ENCODE data around the gene TRPM4. TPM values are rescaled to one million over a fixed set of nuclear protein-coding genes. Genes with fewer than 3 reads are reported as not detected.

The TRPM4 gene
- total and polyA plus RNA-seq, 4 donors: 8.1 to 31.2 (median 13.2) TPM

DNA sequence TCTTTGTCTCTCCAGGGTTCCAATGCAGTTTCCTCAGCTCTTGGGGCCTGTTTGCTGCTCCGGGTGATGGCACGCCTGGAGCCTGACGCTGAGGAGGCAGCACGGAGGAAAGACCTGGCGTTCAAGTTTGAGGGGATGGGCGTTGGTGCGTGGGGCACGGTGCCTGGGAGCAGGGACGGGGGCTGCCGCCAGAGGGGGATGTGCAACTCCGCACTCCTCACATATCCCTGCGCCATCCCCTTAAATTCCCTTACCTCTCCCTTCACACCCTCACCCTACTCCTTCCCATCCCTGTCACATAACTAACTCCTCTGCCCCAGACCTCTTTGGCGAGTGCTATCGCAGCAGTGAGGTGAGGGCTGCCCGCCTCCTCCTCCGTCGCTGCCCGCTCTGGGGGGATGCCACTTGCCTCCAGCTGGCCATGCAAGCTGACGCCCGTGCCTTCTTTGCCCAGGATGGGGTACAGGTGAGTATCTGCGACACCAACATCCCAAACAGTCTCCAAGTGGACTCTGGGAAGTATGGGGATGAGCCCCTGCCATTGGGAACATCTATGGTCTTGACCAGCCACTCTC lies 31.1 kb downstream of the TRPM4 start:
- Histone ChIP-seq H3K9me3 (ENCODE audit: control insufficient read depth in 4 of 4, low read length in 3 of 4) (no peaks in the 10 kb centered on the region), H3K36me3 (ENCODE audit: control insufficient read depth in 4 of 4, insufficient read depth in 3 of 4, low read depth in 1 of 4, low read length in 3 of 4) (peaks cover 0 to 3% (median 0%) of the 10 kb centered on the region in 4 donors), H3K27ac (ENCODE audit: low read depth in 1 of 2, low read length in 2 of 2) (no peak overlapping the region), H3K4me1 (ENCODE audit: control insufficient read depth in 4 of 4, insufficient read depth in 4 of 4, low read length in 3 of 4) (no peaks in the 10 kb centered on the region), H3K4me3 (ENCODE audit: low read depth in 1 of 3, low read length in 3 of 3) (no peak overlapping the region), H3K27me3 (ENCODE audit: control insufficient read depth in 4 of 4, insufficient read depth in 4 of 4, low read length in 3 of 4) (no peaks in the 10 kb centered on the region), H3K9ac (ENCODE audit: low read depth in 1 of 2, low read length in 2 of 2) (no peak overlapping the region)
- WGBS: 86% methylated on average over 21 of the region's 21 CpGs
- no peak for DNase-seq (ENCODE audit: low spot score)
- TF ChIP-seq, protein P1, sequence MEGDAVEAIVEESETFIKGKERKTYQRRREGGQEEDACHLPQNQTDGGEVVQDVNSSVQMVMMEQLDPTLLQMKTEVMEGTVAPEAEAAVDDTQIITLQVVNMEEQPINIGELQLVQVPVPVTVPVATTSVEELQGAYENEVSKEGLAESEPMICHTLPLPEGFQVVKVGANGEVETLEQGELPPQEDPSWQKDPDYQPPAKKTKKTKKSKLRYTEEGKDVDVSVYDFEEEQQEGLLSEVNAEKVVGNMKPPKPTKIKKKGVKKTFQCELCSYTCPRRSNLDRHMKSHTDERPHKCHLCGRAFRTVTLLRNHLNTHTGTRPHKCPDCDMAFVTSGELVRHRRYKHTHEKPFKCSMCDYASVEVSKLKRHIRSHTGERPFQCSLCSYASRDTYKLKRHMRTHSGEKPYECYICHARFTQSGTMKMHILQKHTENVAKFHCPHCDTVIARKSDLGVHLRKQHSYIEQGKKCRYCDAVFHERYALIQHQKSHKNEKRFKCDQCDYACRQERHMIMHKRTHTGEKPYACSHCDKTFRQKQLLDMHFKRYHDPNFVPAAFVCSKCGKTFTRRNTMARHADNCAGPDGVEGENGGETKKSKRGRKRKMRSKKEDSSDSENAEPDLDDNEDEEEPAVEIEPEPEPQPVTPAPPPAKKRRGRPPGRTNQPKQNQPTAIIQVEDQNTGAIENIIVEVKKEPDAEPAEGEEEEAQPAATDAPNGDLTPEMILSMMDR (IDR thresholded peaks at IDR 0.05; ENCODE audit: low read depth, low read length, missing input control): no peak
- TF ChIP-seq NR2F2 (IDR thresholded peaks at IDR 0.05): no peak
- TF ChIP-seq HNF4G (IDR thresholded peaks at IDR 0.05): no peak
- TF ChIP-seq, protein P2, sequence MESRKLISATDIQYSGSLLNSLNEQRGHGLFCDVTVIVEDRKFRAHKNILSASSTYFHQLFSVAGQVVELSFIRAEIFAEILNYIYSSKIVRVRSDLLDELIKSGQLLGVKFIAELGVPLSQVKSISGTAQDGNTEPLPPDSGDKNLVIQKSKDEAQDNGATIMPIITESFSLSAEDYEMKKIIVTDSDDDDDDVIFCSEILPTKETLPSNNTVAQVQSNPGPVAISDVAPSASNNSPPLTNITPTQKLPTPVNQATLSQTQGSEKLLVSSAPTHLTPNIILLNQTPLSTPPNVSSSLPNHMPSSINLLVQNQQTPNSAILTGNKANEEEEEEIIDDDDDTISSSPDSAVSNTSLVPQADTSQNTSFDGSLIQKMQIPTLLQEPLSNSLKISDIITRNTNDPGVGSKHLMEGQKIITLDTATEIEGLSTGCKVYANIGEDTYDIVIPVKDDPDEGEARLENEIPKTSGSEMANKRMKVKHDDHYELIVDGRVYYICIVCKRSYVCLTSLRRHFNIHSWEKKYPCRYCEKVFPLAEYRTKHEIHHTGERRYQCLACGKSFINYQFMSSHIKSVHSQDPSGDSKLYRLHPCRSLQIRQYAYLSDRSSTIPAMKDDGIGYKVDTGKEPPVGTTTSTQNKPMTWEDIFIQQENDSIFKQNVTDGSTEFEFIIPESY (IDR thresholded peaks at IDR 0.05): no peak
- no peak for TF ChIP-seq RXRA (IDR thresholded peaks at IDR 0.05)
- TF ChIP-seq SP1 (IDR thresholded peaks at IDR 0.05): no peak
- TF ChIP-seq FOXA1 (IDR thresholded peaks at IDR 0.05): no peak
- no peak for TF ChIP-seq TAF1 (conservative IDR thresholded peaks at IDR 0.05)
- TF ChIP-seq, protein P3, sequence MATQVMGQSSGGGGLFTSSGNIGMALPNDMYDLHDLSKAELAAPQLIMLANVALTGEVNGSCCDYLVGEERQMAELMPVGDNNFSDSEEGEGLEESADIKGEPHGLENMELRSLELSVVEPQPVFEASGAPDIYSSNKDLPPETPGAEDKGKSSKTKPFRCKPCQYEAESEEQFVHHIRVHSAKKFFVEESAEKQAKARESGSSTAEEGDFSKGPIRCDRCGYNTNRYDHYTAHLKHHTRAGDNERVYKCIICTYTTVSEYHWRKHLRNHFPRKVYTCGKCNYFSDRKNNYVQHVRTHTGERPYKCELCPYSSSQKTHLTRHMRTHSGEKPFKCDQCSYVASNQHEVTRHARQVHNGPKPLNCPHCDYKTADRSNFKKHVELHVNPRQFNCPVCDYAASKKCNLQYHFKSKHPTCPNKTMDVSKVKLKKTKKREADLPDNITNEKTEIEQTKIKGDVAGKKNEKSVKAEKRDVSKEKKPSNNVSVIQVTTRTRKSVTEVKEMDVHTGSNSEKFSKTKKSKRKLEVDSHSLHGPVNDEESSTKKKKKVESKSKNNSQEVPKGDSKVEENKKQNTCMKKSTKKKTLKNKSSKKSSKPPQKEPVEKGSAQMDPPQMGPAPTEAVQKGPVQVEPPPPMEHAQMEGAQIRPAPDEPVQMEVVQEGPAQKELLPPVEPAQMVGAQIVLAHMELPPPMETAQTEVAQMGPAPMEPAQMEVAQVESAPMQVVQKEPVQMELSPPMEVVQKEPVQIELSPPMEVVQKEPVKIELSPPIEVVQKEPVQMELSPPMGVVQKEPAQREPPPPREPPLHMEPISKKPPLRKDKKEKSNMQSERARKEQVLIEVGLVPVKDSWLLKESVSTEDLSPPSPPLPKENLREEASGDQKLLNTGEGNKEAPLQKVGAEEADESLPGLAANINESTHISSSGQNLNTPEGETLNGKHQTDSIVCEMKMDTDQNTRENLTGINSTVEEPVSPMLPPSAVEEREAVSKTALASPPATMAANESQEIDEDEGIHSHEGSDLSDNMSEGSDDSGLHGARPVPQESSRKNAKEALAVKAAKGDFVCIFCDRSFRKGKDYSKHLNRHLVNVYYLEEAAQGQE (IDR thresholded peaks at IDR 0.05): no peak
- TF ChIP-seq GABPA (IDR thresholded peaks at IDR 0.05 in 1 of 2, conservative IDR thresholded peaks at IDR 0.05 in 1 of 2): no peak
- no peak for TF ChIP-seq HNF4A (conservative IDR thresholded peaks at IDR 0.05)
- TF ChIP-seq EGR1 (IDR thresholded peaks at IDR 0.05; ENCODE audit: low read depth in 2 of 2): no peak
- no peak for TF ChIP-seq FOXA2 (IDR thresholded peaks at IDR 0.05)
- TF ChIP-seq, protein P4, sequence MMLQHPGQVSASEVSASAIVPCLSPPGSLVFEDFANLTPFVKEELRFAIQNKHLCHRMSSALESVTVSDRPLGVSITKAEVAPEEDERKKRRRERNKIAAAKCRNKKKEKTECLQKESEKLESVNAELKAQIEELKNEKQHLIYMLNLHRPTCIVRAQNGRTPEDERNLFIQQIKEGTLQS (IDR thresholded peaks at IDR 0.05): no peak
- TF ChIP-seq RAD21 (IDR thresholded peaks at IDR 0.05): no peak
- TF ChIP-seq JUND (IDR thresholded peaks at IDR 0.05): no peak

DNA sequence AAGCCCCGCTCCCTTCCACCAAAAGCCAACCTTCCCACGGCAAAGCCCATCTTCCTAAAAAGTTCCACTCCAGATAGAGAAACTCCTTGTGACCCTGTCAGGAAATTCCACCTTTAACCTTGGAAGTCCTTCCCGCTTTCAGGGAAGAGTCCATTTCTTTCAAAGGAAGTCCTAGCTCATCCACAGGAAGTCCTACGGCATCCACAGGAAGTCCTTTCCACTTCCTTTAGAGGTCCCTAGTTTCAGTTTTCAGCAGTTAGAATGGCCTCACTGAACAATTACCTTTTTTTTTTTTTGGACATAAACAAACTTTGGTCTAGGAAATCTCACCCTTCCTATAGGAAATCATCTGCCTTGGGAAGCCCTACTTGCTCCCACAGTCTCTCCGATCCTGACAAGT lies 31.7 kb downstream of the TRPM4 start:
- peaks cover 0 to 3% (median 0%) of the 10 kb centered on the region in 4 donors for H3K36me3 ChIP-seq (ENCODE audit: control insufficient read depth in 4 of 4, insufficient read depth in 3 of 4, low read depth in 1 of 4, low read length in 3 of 4)
- H3K4me3 ChIP-seq (ENCODE audit: low read depth in 1 of 3, low read length in 3 of 3): no peak overlapping the region
- H3K27me3 ChIP-seq (ENCODE audit: control insufficient read depth in 4 of 4, insufficient read depth in 4 of 4, low read length in 3 of 4): no peaks in the 10 kb centered on the region
- TF ChIP-seq SP1 (IDR thresholded peaks at IDR 0.05) (no peak), EGR1 (IDR thresholded peaks at IDR 0.05; ENCODE audit: low read depth in 2 of 2) (peak; percentile 75 to 77), GABPA (IDR thresholded peaks at IDR 0.05 in 1 of 2, conservative IDR thresholded peaks at IDR 0.05 in 1 of 2) (no peak), NR2F2 (IDR thresholded peaks at IDR 0.05) (peak; percentile 94)
- TF ChIP-seq, protein P5, sequence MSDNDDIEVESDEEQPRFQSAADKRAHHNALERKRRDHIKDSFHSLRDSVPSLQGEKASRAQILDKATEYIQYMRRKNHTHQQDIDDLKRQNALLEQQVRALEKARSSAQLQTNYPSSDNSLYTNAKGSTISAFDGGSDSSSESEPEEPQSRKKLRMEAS (IDR thresholded peaks at IDR 0.05): peak; percentile 87
- H3K27ac ChIP-seq (ENCODE audit: low read depth in 1 of 2, low read length in 2 of 2): no peak overlapping the region
- H3K9ac ChIP-seq (ENCODE audit: low read depth in 1 of 2, low read length in 2 of 2): no peak overlapping the region
- WGBS: 79% methylated on average over 5 of the region's 5 CpGs
- DNase-seq (ENCODE audit: low spot score): no peak
- H3K4me1 ChIP-seq (ENCODE audit: control insufficient read depth in 4 of 4, insufficient read depth in 4 of 4, low read length in 3 of 4): no peaks in the 10 kb centered on the region
- H3K9me3 ChIP-seq (ENCODE audit: control insufficient read depth in 4 of 4, low read length in 3 of 4): no peaks in the 10 kb centered on the region

All from liver (tissue), 9 donors.